Kidney epithelial cell (primary cell): Measurements from ENCODE around the gene NEIL1. TPM values are rescaled to one million over a fixed set of nuclear protein-coding genes. Genes with fewer than 3 reads are reported as not detected.
"Not testable (repeated sequence)": the region's sequence is repeated elsewhere in the genome, so short reads cannot be mapped to it uniquely, and the experiment has no call there.

Experiments used
- DNase-seq: peaks from one replicate; pipeline ENCODE4 v3.0.0-alpha.2; 2010; ENCODE audit warnings: low read depth
- H3K27me3 ChIP-seq: 2 replicates; pipeline ENCODE4 v1.6.0; 2011; ENCODE audit warnings: low read length; ENCODE audit not compliant: control insufficient read depth, insufficient read depth
- H3K36me3 ChIP-seq: 2 replicates; pipeline ENCODE4 v1.5.1; 2011; ENCODE audit warnings: low read length; ENCODE audit not compliant: control insufficient read depth, insufficient read depth
- H3K4me3 ChIP-seq: 2 replicates; pipeline ENCODE4 v1.5.1; 2011; ENCODE audit warnings: low read depth, mild to moderate bottlenecking, control low read depth, low read length
- CTCF ChIP-seq: IDR thresholded peaks from 2 replicates; pipeline ENCODE4 v1.5.1; 2011; ENCODE audit warnings: mild to moderate bottlenecking, moderate library complexity, low read length, control low read depth, inconsistent platforms; ENCODE audit not compliant: insufficient read depth, poor library complexity, severe bottlenecking
- total RNA-seq: library from RNA; depleted of rRNA; stranded (reverse); fragments of >200 nt; gene quantifications from 2 replicates; pipeline ENCODE4 v1.2.3, GENCODE V29; 2015

Gene NEIL1
- total RNA-seq, 1 donor from 2014 or later: 6.1 TPM

- no peak for TF ChIP-seq CTCF
- no peaks in the 10 kb centered on the region for H3K36me3 ChIP-seq
- H3K27me3 ChIP-seq: no peaks in the 10 kb centered on the region
- no peak for DNase-seq
- H3K4me3 ChIP-seq: peak overlapping the region; percentile 31
Observed at GRCh38 chr15:75335313-75335704, 11.5 kb upstream of the NEIL1 start.

- H3K36me3 ChIP-seq: no peaks in the 10 kb centered on the region
- TF ChIP-seq CTCF: no peak
- peak within 1 kb of the TSS; percentile 73 for H3K4me3 ChIP-seq
- peak; percentile 66 for DNase-seq
- H3K27me3 ChIP-seq: no peaks in the 10 kb centered on the region
Observed at GRCh38 chr15:75335705-75336355, 11.0 kb upstream of the NEIL1 start, which contains the start of gene COMMD4. Gene COMMD4 (plus strand): TSS chr15:75336063. CDS start chr15:75336090, 27 bp downstream.

GRCh38 chr15:75338661-75339240, 8.1 kb upstream of the NEIL1 start:
- Histone ChIP-seq H3K4me3 (no peak overlapping the region), H3K27me3 (no peaks in the 10 kb centered on the region), H3K36me3 (no peaks in the 10 kb centered on the region)
- no peak for DNase-seq
- TF ChIP-seq CTCF: no peak

GRCh38 chr15:75339531-75340240, 7.2 kb upstream of the NEIL1 start:
- H3K36me3 ChIP-seq: no peaks in the 10 kb centered on the region

GRCh38 chr15:75342221-75342620, 4.6 kb upstream of the NEIL1 start:
- no peak for DNase-seq
- Histone ChIP-seq H3K4me3 (no peak overlapping the region), H3K27me3 (no peaks in the 10 kb centered on the region), H3K36me3 (no peaks in the 10 kb centered on the region)
- TF ChIP-seq CTCF: no peak

More at GRCh38 chr15:75339531-75340240, 7.2 kb upstream of the NEIL1 start:
- H3K27me3 ChIP-seq: no peaks in the 10 kb centered on the region
- no peak for DNase-seq
- TF ChIP-seq CTCF: no peak
- H3K4me3 ChIP-seq: no peak overlapping the region

- H3K4me3 ChIP-seq, H3K36me3 ChIP-seq, H3K27me3 ChIP-seq, DNase-seq: not testable (repeated sequence)
Observed at GRCh38 chr15:75343953-75344352, 2.9 kb upstream of the NEIL1 start.
